Glomerular endothelial cell (primary cell): ENCODE measurements around the gene ARMC12. TPM values are rescaled to one million over a fixed set of nuclear protein-coding genes. Genes with fewer than 3 reads are reported as not detected.
"Not testable (repeated sequence)": the region's sequence is repeated elsewhere in the genome, so short reads cannot be mapped to it uniquely, and the experiment has no call there.

Experiments used
- DNase-seq: peaks from one replicate; pipeline ENCODE4 v3.0.0-alpha.2; 2011; ENCODE audit warnings: low read depth, low spot score; ENCODE audit errors: extremely low read depth
- total RNA-seq: library from RNA; depleted of rRNA; stranded (reverse); fragments of >200 nt; gene quantifications from 2 replicates; pipeline ENCODE4 v1.2.3, GENCODE V29; 2015

ARMC12 gene
- total RNA-seq, 1 donor from 2014 or later = not detected

DNA sequence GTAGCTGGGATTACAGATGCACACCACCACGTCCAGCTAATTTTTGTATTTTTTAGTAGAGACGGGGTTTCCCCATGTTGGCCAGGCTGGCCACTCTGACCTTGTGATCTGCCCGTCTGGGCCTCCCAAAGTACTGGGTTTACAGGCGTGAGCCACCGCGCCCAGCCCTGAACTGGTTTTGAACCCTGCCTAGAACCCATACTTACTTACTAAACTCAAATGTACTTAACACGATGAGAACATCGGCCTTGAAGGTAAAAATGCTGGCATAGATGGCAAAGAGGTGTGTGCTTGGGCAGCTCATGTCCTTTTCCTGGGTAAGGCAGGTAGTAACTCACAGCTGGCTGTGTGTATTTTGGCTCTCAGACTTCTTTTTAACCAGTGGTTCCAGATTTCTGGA, 3.2 kb upstream of the ARMC12 start:
- no peak for DNase-seq

DNA sequence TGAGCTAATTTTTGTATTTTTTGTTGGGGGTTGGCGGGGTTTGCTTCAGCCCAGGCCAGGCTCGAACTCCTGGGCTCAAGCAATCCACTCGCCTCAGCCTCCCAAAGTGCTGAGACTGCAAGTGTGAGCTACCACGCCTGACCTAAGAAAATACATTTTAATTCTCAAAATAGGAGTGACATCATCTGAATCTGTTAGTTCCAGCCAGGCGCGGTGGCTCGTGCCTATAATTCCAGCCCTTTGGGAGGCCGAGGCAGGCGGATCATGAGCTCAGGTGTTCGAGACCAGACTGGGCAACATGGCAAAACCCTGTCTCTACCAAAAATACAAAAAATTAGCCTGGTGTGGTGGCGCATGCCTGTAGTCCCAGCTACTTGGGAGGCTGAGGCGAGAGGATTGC, 2.5 kb upstream of the ARMC12 start:
- DNase-seq = not testable (repeated sequence)

DNA sequence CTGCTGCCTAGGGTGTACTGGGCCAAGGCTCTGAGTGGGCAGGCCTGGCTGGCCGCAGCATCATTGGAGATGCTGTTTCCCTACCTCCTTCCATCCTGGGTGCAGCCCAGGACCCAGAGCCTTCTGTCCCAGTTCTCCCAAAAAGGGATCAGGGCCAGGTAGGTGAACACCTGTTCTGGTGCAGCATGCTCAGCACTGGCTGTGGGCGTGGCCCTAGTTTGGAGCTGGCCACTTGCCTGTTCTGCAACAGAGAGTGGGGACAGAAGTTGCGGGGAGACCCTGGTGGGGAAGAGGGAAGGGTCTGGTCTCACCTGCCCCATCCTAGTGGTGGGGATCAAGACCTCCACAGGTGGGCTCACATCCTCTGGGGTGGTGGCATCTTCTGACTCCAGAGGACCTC, 1.4 kb upstream of the ARMC12 start:
- no peak for DNase-seq

DNA sequence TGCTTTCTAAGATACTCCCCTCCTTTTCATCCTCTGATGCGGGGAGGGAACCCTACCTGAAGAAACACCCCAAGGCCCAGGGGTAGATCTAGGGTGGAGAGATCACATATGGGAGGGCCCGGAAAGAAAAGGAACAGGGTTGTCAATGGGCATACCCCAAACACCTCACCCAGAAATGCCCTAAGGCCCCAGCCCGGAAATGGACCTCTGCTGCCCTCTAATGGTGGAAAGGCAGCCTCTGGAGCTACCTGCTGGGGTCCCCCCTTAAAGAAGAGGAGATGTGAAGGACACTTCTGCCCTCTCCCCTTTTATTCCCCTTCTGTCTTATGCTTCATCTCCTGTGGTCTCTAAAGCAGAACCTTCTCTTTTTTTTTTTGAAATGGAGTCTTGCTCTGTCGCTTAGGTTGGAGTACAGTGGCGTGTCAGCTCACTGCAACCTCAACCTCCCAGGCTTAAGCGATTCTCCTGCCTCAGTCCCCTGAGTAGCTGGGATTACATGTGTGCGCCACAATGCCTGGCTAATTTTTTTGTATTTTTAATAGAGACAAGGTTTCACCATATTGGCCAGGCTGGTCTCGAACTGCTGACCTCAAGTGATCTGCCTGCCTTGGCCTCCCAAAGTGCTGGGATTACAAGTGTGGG, 458 bp upstream of the ARMC12 start:
- no peak for DNase-seq

DNA sequence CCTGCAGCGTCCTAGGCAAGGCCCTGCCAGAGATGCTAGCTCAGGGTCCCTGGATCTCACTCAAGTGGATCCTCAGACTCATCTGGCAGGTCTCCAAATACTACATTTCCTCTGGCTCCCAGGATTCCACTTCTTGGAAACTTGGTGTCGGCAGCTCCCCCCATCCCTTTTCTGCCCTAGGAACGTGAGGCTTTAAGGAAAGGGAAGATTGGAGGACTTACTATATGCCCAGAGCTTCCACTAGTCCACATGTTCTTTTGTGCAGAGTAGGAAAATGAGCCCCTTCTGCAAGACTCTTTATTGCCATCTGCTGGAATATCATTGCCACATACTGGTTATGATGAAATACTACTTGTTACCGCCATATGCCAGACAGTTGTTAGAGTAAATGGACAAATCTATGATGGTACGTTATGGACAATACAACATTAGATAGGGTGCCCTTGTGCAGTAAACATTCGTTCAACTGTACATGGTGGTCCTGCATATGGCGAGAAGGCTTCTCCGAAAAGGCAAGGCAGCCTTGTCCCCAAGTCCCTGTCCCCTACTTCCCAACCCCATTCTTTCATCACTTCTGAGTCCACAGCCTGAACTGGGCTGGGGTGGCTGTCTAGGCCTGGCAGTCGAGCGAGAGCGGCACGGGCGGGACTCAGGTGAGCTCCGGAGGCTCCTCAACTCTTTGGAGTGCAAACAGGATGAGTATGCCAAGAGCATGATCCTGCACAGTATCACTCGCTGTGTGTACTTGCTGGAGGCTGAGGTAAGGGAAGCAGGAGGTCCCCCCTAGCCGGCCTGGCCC, 780 bp downstream of the ARMC12 start:
- DNase-seq = no peak

DNA sequence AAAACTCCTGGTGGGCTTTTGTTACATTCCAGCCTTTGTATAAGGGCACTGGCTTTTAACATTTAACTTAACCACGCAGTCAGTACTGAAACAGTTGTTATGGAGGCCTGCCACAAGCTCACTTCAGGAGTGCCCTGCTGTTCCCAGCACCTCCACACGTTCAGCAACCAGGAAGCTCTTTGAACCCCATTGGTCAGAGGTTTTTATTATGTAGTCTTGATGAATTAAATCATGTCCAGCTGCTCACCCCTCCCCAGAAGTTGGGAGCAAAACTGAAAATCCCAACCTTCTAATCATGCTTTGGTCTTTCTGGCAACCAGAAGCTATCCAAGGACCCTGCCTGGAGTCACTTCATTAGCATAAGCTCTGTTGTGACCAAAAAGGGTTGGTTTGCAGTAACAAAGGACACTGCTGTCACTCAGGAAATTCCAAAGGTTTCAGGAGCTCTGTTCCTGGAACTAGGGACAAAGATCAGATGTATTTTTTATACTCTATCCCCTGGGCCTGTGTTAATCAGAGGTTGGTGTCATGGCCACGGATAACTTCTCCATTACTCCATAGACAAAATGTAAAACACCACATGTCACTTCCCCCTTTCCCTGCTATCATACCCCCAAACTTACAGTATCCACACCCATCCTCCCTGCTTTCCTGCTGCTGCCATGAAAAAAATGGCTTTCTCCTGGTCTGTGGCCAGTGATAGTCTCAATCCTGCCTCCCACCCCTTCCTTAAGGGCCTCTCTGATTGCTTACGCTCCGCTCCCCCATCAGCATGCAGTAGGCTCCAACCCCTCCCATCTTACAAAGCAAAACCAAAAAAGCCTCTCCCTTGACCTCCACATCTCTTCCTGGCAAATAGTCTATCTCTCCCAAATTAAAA, 3.1 kb downstream of the ARMC12 start:
- DNase-seq = no peak

DNA sequence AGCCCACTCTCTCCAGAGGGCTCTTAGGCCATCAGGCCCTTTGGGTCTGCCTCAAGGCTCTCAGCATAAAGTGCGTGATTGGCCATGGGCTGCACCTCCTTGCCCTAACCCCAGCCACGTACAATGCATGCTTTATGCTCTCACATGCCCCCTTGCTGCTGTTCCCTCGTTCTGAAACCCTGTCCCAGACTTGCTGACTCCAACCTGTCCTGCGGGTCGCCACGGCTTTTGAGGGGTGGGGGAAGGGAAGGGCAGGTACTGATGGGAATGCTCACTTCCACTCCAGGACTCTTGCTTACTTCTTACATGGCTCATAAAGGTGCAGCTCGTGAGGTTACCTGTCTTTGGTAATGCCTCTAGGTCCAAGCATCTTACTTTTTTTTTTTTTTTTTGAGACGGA, 6.0 kb downstream of the ARMC12 start:
- DNase-seq = no peak

DNA sequence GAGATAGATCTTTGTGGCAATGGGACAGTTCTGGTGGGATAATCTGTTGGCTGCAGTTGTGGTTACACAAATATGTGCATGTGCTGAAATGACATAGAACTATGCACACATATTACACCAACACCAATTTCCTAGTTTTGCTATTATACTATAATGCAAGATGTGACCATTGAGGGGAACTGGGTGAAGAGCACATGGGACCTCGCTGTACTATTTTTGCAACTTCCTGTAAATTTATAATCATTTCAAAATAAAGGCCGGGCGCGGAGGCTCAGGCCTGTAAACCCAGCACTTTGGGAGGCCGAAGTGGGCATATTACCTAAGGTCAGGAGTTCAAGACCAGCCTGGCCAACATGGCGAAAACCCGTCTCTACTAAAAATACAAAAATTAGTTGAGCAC, 8.7 kb downstream of the ARMC12 start:
- DNase-seq = no peak

DNA sequence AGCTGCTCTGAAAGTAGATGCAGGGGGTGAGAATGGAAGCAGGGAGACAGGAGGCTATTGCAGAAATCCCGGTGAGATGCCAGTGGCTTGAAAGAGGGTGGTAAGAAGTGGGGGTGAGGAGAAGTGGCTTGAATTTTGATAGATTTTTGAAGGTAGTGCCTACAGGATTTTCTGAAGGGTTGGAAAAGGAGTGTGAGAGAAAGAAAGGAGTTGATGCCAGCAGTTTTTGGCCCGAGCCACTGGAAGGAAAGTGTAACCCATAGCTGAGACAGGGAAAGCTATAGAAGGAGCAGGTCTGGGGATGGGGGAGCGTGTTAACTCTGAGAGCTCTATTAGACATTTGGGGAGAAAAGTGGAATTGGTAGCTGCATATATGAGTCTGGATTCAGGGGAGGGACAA, 9.7 kb downstream of the ARMC12 start:
- DNase-seq = no peak

DNA sequence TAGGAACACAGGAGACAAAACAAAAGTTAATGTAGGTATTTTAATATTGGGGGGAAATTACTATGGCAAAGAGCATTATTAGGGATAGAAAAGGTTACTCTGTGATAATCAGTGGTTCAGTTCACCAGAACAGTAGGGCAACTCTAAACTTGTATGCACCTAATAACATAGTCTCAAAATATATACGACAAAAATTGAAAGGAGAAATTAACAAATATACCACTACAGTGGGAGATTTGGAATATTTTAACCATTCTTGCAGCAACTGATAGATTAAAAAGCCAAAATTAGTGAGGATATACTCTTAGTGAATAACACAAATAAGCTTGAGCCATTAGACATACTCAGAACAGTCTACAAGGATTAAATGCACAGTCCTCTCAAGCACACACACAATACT, 11.0 kb downstream of the ARMC12 start:
- no peak for DNase-seq

DNA sequence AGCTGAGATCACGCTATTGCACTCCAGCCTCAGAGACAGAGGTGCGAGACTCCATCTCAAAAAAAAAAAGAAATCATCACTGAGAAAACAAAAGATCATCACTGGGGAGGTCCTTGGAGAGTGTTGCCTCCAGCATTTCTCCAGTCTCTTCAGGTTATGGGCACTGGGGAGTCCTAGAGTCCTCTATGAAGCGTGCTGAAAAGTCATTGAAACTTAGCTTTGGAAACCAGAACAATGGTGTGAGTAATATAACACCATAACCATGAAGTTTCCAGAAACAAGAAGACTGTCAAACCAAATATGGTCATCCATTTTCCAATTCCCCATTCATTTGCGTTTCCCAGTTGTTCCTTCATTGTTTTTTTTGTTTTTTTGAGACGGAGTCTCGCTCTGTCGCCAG, 13.7 kb downstream of the ARMC12 start:
- DNase-seq = no peak

DNA sequence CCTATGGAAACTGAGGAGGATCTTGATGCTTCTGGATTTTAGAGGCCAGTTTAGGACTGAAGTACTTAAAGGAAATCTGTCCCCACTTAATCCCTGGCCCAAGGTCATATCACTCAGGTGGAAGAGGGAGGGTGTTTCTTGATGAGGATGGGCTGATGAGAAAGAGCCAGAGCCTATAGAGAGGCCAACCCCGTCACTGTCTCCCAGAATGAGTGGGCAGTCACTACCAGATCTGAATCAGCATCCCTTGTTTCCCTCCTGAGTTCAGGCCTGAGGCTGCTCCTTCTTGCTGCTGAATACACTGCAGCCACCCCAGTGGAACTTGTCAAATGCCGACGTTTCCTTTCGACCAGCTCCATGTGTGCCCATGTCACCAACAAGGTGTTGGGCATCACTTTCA, 14.8 kb downstream of the ARMC12 start:
- no peak for DNase-seq

DNA sequence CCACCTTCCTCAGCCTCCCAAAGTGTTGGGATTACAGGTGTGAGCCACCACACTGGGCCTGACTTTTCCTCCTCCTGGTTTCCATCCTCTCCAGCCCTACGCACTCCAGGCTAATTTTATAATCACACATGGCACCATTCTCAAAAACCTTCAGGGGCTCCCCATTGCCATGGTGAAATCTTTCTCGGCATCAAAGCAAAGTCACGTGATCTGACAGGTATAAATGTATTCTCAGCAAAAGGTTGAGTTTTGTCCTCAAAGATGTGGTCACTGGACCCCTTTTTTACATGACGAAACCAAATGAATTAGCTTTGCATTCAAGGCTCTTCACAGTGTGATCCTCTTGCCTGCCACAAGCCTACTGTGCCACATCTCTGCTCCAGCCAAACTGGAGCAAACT, 15.5 kb downstream of the ARMC12 start:
- no peak for DNase-seq

DNA sequence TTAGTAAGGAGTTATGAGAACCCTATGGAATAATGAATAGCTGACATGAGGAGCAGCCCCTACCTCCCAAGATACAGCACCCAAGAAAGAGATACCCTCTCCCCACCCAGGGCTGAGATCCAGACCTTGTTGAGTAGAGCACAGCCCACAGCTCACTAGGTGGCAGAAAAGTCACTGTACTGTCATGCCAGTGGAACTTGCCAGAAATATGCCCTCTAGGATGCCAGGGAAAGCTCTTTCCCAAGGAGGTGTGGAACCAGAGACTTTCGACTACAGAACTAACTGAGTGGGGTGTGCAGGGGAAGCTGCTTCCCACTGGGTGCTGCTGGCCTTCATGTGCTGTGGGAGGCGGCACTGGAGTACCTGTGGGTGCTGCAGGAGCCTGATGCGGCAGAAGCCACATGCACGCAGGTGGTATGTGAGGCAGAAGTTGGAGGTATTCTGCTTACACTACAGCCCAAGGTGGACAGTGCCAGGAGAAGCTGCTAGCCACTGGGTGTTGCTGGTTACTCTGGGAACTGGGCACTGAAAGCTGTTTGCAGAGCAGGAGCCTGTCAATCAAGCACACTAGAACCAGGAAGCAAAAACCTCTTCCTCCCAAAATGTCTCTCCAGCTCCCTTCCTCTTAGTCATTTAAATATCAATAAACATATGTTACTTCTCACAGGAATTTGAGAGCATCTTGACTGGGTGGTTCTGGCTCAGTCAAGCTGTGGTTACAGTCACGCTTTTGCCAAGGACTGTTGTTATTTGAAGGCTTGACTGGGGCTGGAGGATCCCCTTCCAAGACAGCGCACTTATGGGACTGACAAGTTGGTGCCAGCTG, 17.8 kb downstream of the ARMC12 start:
- no peak for DNase-seq

DNA sequence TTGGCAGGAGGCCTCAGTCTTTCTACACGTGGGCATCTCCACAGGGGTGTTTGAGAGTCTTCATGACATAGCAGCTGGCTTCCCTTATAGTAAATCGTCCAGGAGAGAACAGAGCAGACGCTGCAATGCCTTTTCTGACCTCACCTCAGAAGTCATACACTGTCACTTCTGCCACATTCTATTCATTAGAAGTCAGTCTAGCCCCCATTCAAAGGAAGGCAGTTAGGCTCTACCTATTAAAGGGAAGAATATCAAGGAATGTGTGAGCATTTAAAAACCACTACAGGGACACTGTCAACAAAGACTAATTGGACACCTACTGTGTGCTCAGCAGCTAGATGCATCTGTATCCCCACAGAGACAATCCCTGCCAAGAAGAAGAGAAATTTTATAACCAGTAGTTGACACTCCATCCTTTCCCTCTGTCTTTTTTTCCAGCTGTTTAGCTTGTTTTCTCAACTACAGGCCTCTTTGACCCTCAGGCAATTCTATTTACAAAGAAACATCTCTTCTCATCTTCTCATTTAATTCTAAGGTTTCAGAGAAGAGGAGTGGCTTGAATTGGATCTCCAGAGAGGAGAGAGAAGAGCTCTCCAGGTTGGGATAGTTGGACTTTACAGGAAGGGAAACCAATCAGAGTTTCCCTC, 18.6 kb downstream of the ARMC12 start:
- no peak for DNase-seq

DNA sequence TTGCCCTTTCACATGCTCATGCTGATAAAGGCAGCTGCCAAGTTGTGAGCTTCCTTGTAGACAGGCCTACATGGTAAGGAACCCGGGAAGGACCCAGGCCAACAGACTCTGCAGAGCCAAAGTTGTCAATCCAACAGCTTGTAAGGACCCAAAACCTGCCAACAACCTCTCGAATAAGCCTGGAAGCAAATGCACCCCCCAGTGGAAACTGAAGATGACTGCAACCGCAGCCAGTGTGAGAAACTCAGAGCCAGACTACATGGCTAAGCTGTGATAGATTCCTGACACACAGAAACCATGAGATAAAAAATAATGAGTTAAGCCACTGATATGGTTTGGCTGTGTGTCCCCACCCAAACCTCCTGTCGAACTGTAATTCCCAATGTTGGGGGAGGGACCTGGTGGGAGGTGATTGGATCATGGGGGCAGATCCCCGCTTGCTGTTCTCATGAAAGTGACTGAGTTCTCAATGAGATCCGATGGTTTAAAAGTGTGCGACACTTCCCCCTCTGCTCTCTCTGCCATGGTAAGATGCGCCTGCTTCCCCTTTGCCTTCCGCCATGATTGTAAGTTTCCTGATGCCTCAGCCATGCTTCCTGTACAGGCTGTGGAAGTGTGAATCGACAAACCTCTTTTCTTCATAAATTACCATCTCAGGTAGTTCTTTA, 20.8 kb downstream of the ARMC12 start:
- DNase-seq = no peak

DNA sequence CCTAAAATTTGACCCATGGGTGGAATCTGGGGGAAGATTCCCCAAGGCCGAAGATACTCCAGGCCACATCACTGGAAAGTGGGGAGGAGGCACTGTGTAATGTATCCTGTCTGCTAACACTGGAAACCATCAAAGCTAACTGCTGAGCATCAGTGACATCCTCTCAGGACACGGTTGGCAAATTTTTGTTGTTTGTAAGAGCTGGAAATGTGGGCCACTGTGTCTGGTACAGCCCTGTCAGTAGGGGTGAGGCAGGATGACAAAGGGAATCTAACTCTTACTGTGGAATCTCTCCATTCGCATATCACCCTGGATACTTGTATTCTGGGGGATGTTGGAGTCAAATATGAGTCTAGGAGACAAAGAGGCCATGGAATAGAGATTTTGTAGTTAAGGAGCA, 22.6 kb downstream of the ARMC12 start:
- DNase-seq = no peak

DNA sequence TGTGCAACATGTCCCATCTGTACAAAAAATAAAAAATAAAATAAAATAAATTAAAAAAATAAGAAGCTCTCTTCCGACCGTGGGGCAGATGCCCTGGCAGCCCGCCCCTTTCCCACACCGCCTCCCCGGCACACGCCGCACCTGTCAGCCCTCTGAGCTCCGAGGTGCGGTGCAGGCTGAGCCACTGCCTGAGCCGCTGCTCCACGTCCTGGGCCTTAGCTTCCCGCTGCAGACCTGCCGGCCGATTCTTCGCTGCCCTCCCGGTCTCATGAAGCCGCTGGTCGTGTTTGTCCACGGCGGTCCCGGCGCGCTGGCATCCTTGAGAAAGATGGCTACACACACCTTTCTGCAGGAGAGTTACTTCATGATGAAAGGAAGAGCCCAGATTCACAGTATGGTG, 28.9 kb downstream of the ARMC12 start:
- DNase-seq = no peak

DNA sequence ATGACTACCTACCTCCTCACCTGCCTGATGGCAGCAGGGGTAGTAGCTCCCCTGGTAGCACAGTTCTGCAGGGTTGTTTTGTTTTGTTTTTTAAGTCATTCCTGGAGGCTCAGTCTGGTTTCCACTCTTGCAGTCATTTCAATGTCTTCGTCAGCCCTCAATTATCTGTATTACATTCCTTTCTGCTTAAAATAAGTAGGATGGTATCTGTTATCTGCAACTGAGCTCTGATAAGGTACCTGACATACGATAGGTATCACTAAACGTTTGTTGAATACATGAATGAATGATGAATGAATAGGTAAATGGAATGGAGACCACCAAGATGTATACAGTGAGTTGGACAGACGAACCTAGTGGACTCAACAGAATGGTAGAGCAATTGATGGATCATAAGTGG, 32.4 kb downstream of the ARMC12 start:
- DNase-seq = no peak

DNA sequence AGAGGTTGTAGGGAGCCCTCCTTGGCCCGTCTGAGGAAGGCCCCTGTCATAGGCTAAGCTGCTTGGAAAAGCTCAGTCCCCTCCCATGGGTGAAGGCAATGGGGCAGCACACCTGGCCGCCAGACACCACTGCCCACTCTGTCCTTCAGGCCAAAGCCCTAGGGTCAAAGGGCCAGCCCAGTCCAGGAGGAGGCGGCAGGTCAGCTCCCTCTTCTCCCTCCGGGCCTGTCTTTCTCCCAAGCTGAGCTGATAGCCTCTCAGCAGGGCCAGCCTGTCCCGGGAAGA, 34.5 kb downstream of the ARMC12 start:
- DNase-seq = no peak
